Measurements from ENCODE around the gene DNAH8. TPM values are rescaled to one million over a fixed set of nuclear protein-coding genes. Genes with fewer than 3 reads are reported as not detected.

The DNAH8 gene
- total and polyA plus RNA-seq, 2 donors (not counting 3 experiments of a cell fraction or from before 2014, with no cell fraction given), result 0.29 to 0.61 TPM

- no peak overlapping the region for H3K4me2 ChIP-seq (ENCODE audit: insufficient read depth, low read length)
- H2AFZ ChIP-seq (ENCODE audit: low read depth, low read length), result no peak overlapping the region
- H3K9me1 ChIP-seq (replicated peaks; ENCODE audit: control insufficient read depth, extremely low read depth, insufficient read depth, low read length), result no peaks in the 10 kb centered on the region
- BruUV-seq (replicated peaks), result no TSS peak
- no peaks in the 10 kb centered on the region for H4K20me1 ChIP-seq (replicated peaks; ENCODE audit: control insufficient read depth, extremely low read depth, insufficient read depth, low read length)
- no peaks in the 10 kb centered on the region for H3K36me3 ChIP-seq (ENCODE audit: control insufficient read depth in 2 of 2, extremely low read depth in 1 of 2, insufficient read depth in 2 of 2, low read length in 2 of 2)
- H3K4me1 ChIP-seq (ENCODE audit: control insufficient read depth, extremely low read depth, insufficient read depth, low read length), result peaks cover 33% of the 10 kb centered on the region
- dilution Hi-C loops (cut with MboI; ENCODE audit: extremely low pct_ligation_motif_present, low sequenced_read_pairs), result no loop called here
- POLR2A ChIA-PET, result no interaction called here
- H3K79me2 ChIP-seq (ENCODE audit: control insufficient read depth, insufficient read depth, low read length), result no peaks in the 10 kb centered on the region
- no peaks in the 10 kb centered on the region for H3K27me3 ChIP-seq (ENCODE audit: control insufficient read depth in 2 of 2, insufficient read depth in 2 of 2, low read length in 2 of 2)
- DNase-seq (ENCODE audit: low read depth, low spot score) (no peak), FAIRE-seq (no peak)
- H3K4me3 ChIP-seq (replicated peaks in 1 of 3; ENCODE audit: insufficient read depth in 1 of 3, low read depth in 1 of 3, low read length in 3 of 3), result no peak overlapping the region
- no peak overlapping the region for H3K9ac ChIP-seq (replicated peaks; ENCODE audit: extremely low read depth, insufficient read depth, low read length)
- TF ChIP-seq MYC (IDR thresholded peaks at IDR 0.05; ENCODE audit: low read depth, low read length), result no peak
- no peak for TF ChIP-seq GATA2 (IDR thresholded peaks at IDR 0.05; ENCODE audit: insufficient read depth, insufficient read length, low read depth, low read length)
- TF ChIP-seq JUN (IDR thresholded peaks at IDR 0.05; ENCODE audit: borderline replicate concordance, insufficient read depth, insufficient read length, low read depth), result no peak
- TF ChIP-seq CTCF (IDR thresholded peaks at IDR 0.05; ENCODE audit: extremely low read depth in 1 of 2, insufficient read depth in 1 of 2, low read depth in 1 of 2, low read length in 2 of 2), result no peak
- no peak for TF ChIP-seq POLR2A (IDR thresholded peaks at IDR 0.05; ENCODE audit: low read depth, low read length)
- no peak for TF ChIP-seq EZH2 (IDR thresholded peaks at IDR 0.05; ENCODE audit: borderline replicate concordance, low read depth, low read length, severe bottlenecking)
- no peak for TF ChIP-seq POLR2AphosphoS5 (IDR thresholded peaks at IDR 0.05; ENCODE audit: insufficient read depth, low read depth, low read length)
- no peak for TF ChIP-seq MAX (IDR thresholded peaks at IDR 0.05; ENCODE audit: insufficient read depth, insufficient read length)
- no peak for TF ChIP-seq FOS (IDR thresholded peaks at IDR 0.05; ENCODE audit: borderline replicate concordance, insufficient read depth, low read length)
- no peaks in the 10 kb centered on the region for H3K9me3 ChIP-seq (replicated peaks; ENCODE audit: control insufficient read depth, insufficient read depth, low read length)
- no peak overlapping the region for H3K27ac ChIP-seq (ENCODE audit: insufficient read depth, low read depth, low read length)
- intact Hi-C loops (cut with micrococcal nuclease), result no loop called here
- CTCF ChIA-PET, result no interaction called here
Measured at GRCh38 chr6:38799529-38800184, 84.5 kb downstream of the DNAH8 start.
